K562 treated with DMSO at 1 percent for 12 hours (cell line): ENCODE data around the gene SLIT2. TPM values are rescaled to one million over a fixed set of nuclear protein-coding genes. Genes with fewer than 3 reads are reported as not detected.

Source experiments
- total RNA-seq: library from RNA; unstranded; fragments of 300-600 nt; gene quantifications from 2 replicates; pipeline ENCODE4 v1.2.3, GENCODE V29; 2022; ENCODE audit not compliant: insufficient read depth

Gene SLIT2
- 0.20 TPM in 1 of 2 replicates, not detected in the other for total RNA-seq

GRCh38 chr4:20251796-20252655, at the start of gene SLIT2:
TSS of gene SLIT2 (plus strand) at chr4:20251905. CDS start at chr4:20253816, 1,911 bp downstream.

